GM18505 (cell line): ENCODE results near the gene DOCK10.
A peak's percentile ranks its signal among the peaks of the same experiment; 100 is the strongest.
"Not testable (repeated sequence)": the region's sequence is repeated elsewhere in the genome, so short reads cannot be mapped to it uniquely, and the experiment has no call there.

Experiments used
- ATAC-seq: cut with Tn5 transposase; IDR thresholded peaks from one replicate; pipeline ENCODE4 v1.9.1; 2021; ENCODE audit not compliant: unreplicated experiment
- POLR2A ChIP-seq: IDR thresholded peaks from 4 replicates; pipeline ENCODE4 v1.6.1; 2011; ENCODE audit warnings: borderline replicate concordance; ENCODE audit not compliant: insufficient read depth, insufficient read length; ENCODE audit errors: extremely low read depth

DOCK10 gene

DNA sequence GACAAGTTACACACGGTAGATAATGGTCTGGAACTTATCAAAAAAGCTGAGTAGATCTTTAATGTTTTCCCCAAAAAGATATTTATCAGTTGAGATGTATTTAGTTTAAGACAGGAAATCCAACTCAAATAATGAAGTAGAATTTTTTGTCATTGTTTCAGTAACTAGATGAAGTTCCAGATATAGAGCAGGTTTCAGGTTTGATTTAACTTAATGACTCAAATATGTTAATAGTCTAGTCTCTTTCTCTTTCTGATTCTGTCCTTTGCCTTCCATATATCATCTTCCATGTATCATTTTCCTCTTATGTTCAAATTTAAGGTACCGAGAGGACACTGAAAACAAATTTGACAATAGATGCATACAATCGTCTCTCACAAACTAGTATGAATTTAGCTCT is 23.6 kb upstream of the DOCK10 start:
- TF ChIP-seq POLR2A, result no peak
- no peak for ATAC-seq

- no peak for ATAC-seq
- no peak for TF ChIP-seq POLR2A
Measured at GRCh38 chr2:225064928-225065327, 22.7 kb upstream of the DOCK10 start.

- TF ChIP-seq POLR2A, result no peak
- ATAC-seq, result no peak
Measured at GRCh38 chr2:225064362-225064761, 22.1 kb upstream of the DOCK10 start.

DNA sequence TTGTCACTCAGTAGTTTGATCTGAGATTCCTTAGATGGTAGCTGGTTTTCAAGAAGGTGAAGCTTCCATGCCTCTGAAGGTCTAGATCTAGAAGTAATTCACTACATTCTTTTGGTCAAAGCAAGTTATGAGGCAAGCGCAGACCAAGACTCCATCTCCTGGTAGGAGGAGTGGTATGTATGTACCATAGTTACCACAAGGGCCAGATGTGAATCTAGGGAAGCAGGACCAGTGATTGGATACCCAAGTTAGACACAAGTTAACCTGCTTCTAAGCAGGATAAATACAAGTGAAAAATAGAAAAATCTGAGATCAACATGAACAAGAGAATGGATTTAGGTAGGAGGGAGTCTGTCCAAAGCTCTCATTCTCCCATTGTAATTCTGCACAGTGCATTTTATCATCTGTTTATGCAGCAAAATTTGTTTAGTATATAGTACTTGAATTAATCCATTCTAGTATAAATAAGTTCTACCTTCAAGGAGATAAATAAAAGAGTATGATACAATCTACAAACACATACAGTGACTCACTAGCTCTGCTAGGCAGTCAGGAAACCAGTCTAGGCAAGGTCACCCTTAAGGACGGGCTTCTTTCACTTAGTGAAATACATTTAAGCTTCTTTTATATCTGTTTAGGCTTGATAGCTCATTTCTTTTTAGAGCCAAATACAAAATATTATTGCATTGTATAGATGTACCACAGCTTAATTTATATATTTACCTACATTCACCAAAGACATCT is 14.2 kb upstream of the DOCK10 start:
- TF ChIP-seq POLR2A, result no peak
- no peak for ATAC-seq

DNA sequence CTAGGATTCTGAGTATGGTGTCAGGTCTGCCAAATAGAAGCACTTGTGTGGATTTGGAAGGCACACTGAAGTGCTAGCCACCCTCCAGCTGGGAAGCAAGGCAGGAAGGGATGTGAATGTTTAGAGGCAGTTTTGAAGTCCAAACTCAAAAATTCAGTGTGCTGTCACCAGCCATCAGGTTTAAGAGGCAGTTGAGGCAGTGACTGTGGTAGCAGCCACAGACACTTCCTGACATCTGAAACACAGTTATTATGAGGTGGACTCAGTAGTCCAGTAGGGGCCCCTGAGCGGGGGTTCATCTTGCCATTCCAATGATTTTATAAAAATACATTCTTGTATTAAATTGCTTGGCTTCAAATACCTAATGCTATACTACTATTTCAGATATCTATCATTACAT is 13.4 kb upstream of the DOCK10 start:
- no peak for TF ChIP-seq POLR2A
- ATAC-seq, result no peak

- no peak for TF ChIP-seq POLR2A
- peak; percentile 90 for ATAC-seq
Measured at GRCh38 chr2:225052703-225053102, 10.4 kb upstream of the DOCK10 start.

DNA sequence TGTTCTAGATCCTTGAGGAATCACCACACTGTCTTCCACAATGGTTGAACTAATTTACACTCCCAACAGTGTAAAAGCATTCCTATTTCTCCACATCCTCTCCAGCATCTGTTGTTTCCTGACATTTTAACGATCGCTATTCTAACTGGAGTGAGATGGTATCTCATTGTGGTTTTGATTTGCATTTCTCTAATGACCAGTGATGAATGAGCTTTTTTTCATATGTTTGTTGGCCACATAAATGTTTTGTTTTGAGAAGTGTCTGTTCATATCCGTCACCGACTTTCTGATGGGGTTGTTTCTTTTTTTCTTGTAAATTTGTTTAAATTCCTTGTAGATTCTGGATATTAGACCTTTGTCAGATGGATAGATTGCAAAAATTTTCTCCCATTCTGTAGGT is 5.2 kb upstream of the DOCK10 start:
- ATAC-seq, result not testable (repeated sequence)

DNA sequence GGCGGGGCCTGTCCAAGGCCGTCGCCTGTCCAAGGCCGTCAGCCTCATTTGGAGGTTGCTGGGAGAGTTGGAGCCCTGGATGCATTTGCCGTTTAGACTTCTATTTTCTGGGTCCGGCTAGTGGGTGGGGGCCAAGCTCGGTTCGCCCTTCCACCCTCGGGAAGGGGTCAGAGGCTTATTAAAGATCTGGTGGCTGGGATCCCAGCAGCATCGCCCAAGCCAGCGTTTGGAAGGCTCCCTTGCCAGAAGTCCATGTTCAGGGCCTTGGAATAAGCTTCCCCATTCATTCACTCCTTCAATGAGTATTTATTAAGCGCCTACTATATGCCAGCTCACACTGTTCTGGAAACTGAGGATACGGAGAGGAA is 516 bp upstream of the DOCK10 start:
- TF ChIP-seq POLR2A, result no peak
- no peak for ATAC-seq

GRCh38 chr2:225041207-225041850 is 939 bp downstream of the DOCK10 start:
- peak; percentile 55 for ATAC-seq
- TF ChIP-seq POLR2A, result peak; percentile 69

- no peak for TF ChIP-seq POLR2A
- peak; percentile 14 for ATAC-seq
Measured at GRCh38 chr2:225040856-225041206, 1.4 kb downstream of the DOCK10 start.

DNA sequence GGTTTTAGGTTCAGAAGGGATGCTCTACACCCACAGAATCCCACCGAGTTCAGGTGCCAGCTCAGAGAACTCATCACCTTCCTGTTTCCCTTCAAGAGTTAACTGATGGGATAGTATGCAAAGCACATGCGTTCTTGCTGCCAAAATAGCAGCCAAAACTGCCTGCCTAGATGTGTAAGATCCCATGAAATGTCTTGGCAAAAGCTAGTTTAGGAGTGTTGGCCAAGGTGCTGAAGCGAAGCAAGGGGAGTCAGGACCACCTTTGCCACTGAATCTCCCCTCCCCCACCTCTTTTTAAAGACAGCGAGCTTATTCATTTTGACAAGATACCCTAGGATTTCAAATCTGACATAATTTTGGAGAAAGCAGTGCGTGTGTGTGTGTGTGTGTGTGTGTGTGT is 2.1 kb downstream of the DOCK10 start:
- no peak for ATAC-seq
- no peak for TF ChIP-seq POLR2A

GRCh38 chr2:225038231-225038523 is 4.1 kb downstream of the DOCK10 start:
- TF ChIP-seq POLR2A, result no peak
- no peak for ATAC-seq

- ATAC-seq, result no peak
- TF ChIP-seq POLR2A, result no peak
Measured at GRCh38 chr2:225037415-225038230, 4.6 kb downstream of the DOCK10 start.

GRCh38 chr2:225036431-225036830 is 5.8 kb downstream of the DOCK10 start:
- no peak for TF ChIP-seq POLR2A
- ATAC-seq, result no peak

- no peak for ATAC-seq
- no peak for TF ChIP-seq POLR2A
Measured at GRCh38 chr2:225033440-225034318, 8.6 kb downstream of the DOCK10 start.
